Activated CD8-positive, alpha-beta T cell treated with anti-CD3 and anti-CD28 coated beads for 36 hours (primary cell): ENCODE data around the gene MFSD6. TPM values are rescaled to one million over a fixed set of nuclear protein-coding genes. Genes with fewer than 3 reads are reported as not detected.

Source experiments
- ATAC-seq: fragments of 200-7000 bp; cut with Tn5 transposase; one replicate; pipeline ENCODE4 v1.10.0; 2021; ENCODE audit warnings: mild to moderate bottlenecking, moderate library complexity
- CTCF ChIA-PET: fragments of 350-600 bp; sonication (Branson Sonifier 250); formaldehyde crosslinking; loops from one replicate; lab custom pipeline; 2021; ENCODE audit warnings: antibody characterized with exemption; lab: Charles Lee
- POLR2A ChIA-PET: fragments of 350-600 bp; sonication (Branson Sonifier 250); formaldehyde crosslinking; loops from one replicate; lab custom pipeline; 2021; ENCODE audit warnings: antibody characterized with exemption; lab: Charles Lee
- DNase-seq: peaks from one replicate; pipeline ENCODE4 v3.0.0-alpha.2; 2020
- H3K27ac Mint-ChIP-seq: one replicate; pipeline ENCODE4 v1.8.0; 2021; ENCODE audit warnings: mild to moderate bottlenecking, mixed read lengths
- H3K27me3 Mint-ChIP-seq: one replicate; pipeline ENCODE4 v1.8.0; 2021; ENCODE audit warnings: mixed read lengths
- H3K36me3 Mint-ChIP-seq: one replicate; pipeline ENCODE4 v1.8.0; 2021; ENCODE audit warnings: low read depth, mixed read lengths
- H3K4me1 Mint-ChIP-seq: one replicate; pipeline ENCODE4 v1.8.0; 2021; ENCODE audit warnings: low read depth, mixed read lengths
- H3K4me3 Mint-ChIP-seq: one replicate; pipeline ENCODE4 v1.8.0; 2021; ENCODE audit warnings: mild to moderate bottlenecking, moderate library complexity, mixed read lengths
- H3K9me3 Mint-ChIP-seq: one replicate; pipeline ENCODE4 v1.8.0; 2021; ENCODE audit warnings: mixed read lengths
- CTCF ChIP-seq: fragments of 200-600 bp; IDR thresholded peaks from one replicate; pipeline ENCODE4 v1.8.0; 2022; ENCODE audit warnings: antibody characterized with exemption, mild to moderate bottlenecking
- intact Hi-C: fragments of 100-400 bp; cut with micrococcal nuclease; formaldehyde crosslinking; loops from one replicate; pipeline ENCODE4 v1.10.0; 2022
- total RNA-seq, 2 experiments: library from RNA; stranded (reverse); gene quantifications; one replicate each; pipeline ENCODE4 v1.2.3, GENCODE V29; 2021

MFSD6 gene
- total RNA-seq, 2 experiments from 2014 or later: 31.5 to 32.8 TPM

- ATAC-seq: no peak
- no peaks in the 10 kb centered on the region for H3K27me3 Mint-ChIP-seq
- DNase-seq: no peak
- H3K9me3 Mint-ChIP-seq: no peaks in the 10 kb centered on the region
- no peak for TF ChIP-seq CTCF
- POLR2A ChIA-PET: interaction anchor here (0.6 to 1.4 kb wide), 4 partner anchors 9 to 87 kb away, joined by 3 to 4 read pairs (median 4); partner anchors contain the start of gene NEMP2
- CTCF ChIA-PET: interaction anchor here (0.7 to 1.8 kb wide), 8 partner anchors 10 to 28 kb away, joined by 3 to 5 read pairs (median 4); no protein-coding TSS in a partner anchor
- H3K4me1 Mint-ChIP-seq: peaks cover 62% of the 10 kb centered on the region
- intact Hi-C loops: no loop called here
- H3K36me3 Mint-ChIP-seq: peaks cover 18% of the 10 kb centered on the region
- no peak overlapping the region for H3K4me3 Mint-ChIP-seq
- H3K27ac Mint-ChIP-seq: no peak overlapping the region
Measured at GRCh38 chr2:190446750-190447516, 38.8 kb downstream of the MFSD6 start.

GRCh38 chr2:190447766-190448165 is 39.6 kb downstream of the MFSD6 start:
- Mint-ChIP-seq H3K27me3 (no peaks in the 10 kb centered on the region), H3K4me1 (peaks cover 60% of the 10 kb centered on the region), H3K36me3 (peaks cover 14% of the 10 kb centered on the region), H3K9me3 (no peaks in the 10 kb centered on the region), H3K4me3 (no peak overlapping the region), H3K27ac (no peak overlapping the region)
- ATAC-seq (no peak), DNase-seq (no peak)
- TF ChIP-seq CTCF: no peak
- intact Hi-C loops: no loop called here
- CTCF ChIA-PET: interaction anchor here (0.7 to 1.8 kb wide), 6 partner anchors 10 to 23 kb away, joined by 3 to 5 read pairs (median 4); no protein-coding TSS in a partner anchor
- POLR2A ChIA-PET: interaction anchor here (1.3 to 1.4 kb wide), 2 partner anchors 9 to 20 kb away, joined by 4 read pairs; no protein-coding TSS in a partner anchor

- Mint-ChIP-seq H3K4me1 (peaks cover 50% of the 10 kb centered on the region), H3K9me3 (peaks cover 2% of the 10 kb centered on the region), H3K4me3 (no peak overlapping the region), H3K36me3 (peaks cover 29% of the 10 kb centered on the region), H3K27ac (no peak overlapping the region), H3K27me3 (no peaks in the 10 kb centered on the region)
- no peak for TF ChIP-seq CTCF
- DNase-seq: no peak
- POLR2A ChIA-PET: interaction anchor here (0.5 to 1.1 kb wide), 2 partner anchors 13 to 517 kb away, joined by 3 read pairs; no protein-coding TSS in a partner anchor
- intact Hi-C loops: no loop called here
- CTCF ChIA-PET: no interaction called here
- ATAC-seq: no peak
Measured at GRCh38 chr2:190449925-190450324, 41.8 kb downstream of the MFSD6 start.

- CTCF ChIA-PET: no interaction called here
- H3K4me1 Mint-ChIP-seq: peaks cover 47% of the 10 kb centered on the region
Measured at GRCh38 chr2:190450363-190450762, 42.2 kb downstream of the MFSD6 start.

More at GRCh38 chr2:190450363-190450762, 42.2 kb downstream of the MFSD6 start:
- DNase-seq (no peak), ATAC-seq (no peak)
- H3K27me3 Mint-ChIP-seq: no peaks in the 10 kb centered on the region
- intact Hi-C loops: no loop called here
- H3K36me3 Mint-ChIP-seq: peaks cover 29% of the 10 kb centered on the region
- H3K4me3 Mint-ChIP-seq: no peak overlapping the region
- POLR2A ChIA-PET: interaction anchor here (0.5 to 1.1 kb wide), 2 partner anchors 12 to 517 kb away, joined by 3 read pairs; no protein-coding TSS in a partner anchor
- peaks cover 2% of the 10 kb centered on the region for H3K9me3 Mint-ChIP-seq
- TF ChIP-seq CTCF: no peak
- H3K27ac Mint-ChIP-seq: no peak overlapping the region
